LNCaP clone FGC (cell line): ENCODE data around the gene NRG3.

Source experiments
- DNase-seq: peaks from one replicate; pipeline ENCODE4 v3.0.0-alpha.2; 2011; ENCODE audit warnings: low read depth
- H3K4me3 ChIP-seq: 2 replicates; pipeline ENCODE4 v1.5.1; 2011; ENCODE audit warnings: mild to moderate bottlenecking, low read depth, low read length, control low read depth
- TF ChIP-seq, protein P1 (sequence below): IDR thresholded peaks from 2 replicates; pipeline ENCODE4 v1.5.1; 2012; ENCODE audit warnings: mild to moderate bottlenecking; ENCODE audit not compliant: control insufficient read depth, insufficient read depth; ENCODE audit errors: extremely low read depth

NRG3 gene

DNA sequence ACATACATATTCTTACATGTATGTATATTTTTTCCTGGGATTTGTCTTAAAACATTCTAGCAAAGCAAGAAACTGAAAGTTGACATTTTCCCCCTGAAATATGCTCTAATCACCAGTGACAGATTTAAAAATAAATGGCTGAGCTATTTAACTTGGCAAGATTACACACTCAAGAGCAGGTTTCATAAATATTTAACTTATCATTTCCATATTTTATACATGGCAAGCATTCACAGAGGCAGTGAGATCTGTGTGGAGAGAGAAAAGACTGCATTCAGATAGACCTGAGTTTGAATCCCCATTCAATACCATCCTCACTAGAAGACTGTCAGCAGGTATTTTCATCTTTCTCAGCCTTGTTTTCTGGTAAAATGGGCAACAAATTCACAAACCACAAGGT lies 1043.0 kb downstream of the NRG3 start:
- TF ChIP-seq, protein P1, sequence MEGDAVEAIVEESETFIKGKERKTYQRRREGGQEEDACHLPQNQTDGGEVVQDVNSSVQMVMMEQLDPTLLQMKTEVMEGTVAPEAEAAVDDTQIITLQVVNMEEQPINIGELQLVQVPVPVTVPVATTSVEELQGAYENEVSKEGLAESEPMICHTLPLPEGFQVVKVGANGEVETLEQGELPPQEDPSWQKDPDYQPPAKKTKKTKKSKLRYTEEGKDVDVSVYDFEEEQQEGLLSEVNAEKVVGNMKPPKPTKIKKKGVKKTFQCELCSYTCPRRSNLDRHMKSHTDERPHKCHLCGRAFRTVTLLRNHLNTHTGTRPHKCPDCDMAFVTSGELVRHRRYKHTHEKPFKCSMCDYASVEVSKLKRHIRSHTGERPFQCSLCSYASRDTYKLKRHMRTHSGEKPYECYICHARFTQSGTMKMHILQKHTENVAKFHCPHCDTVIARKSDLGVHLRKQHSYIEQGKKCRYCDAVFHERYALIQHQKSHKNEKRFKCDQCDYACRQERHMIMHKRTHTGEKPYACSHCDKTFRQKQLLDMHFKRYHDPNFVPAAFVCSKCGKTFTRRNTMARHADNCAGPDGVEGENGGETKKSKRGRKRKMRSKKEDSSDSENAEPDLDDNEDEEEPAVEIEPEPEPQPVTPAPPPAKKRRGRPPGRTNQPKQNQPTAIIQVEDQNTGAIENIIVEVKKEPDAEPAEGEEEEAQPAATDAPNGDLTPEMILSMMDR = no peak
- no peak for DNase-seq

DNA sequence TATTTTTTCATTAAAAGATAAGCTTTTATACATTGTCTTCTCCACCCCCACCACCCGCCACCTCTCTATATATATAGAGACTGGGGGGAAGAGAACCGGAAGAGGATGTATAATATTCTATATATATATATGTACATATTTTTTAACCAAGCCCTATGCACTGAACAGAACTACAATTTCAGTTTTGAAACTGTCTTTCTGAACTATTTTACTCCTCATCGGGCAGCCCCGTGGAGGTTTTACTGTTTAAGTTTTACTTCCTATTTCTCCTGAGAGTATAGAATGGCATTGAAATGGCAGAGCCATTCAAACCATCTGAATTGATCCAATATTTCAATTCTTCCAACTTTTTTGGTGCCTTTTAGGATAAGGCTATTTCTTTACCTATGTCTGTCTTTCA lies 1047.1 kb downstream of the NRG3 start:
- H3K4me3 ChIP-seq = no peak overlapping the region
- no peak for DNase-seq
- TF ChIP-seq, protein P1 = no peak

More for the DNA sequence above, 1043.0 kb downstream of the NRG3 start:
- H3K4me3 ChIP-seq = no peak overlapping the region

DNA sequence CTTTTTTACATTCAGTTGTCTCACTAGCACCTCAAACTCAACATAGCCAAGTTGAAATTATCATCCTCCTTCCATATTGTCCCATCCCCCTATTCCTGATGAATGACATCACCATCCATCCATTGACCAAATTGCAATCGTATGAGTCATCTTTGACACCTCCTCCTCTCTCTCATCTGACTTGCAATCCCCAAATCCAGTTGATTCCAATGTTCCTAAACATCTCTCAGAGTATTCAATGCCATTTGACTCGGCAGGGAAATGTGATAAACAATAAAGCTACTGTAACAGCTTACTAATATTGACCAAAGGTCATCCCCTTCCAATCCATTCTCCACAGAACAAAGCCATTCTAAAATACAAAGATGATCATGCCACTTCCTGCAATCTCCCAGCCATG lies 1047.8 kb downstream of the NRG3 start:
- DNase-seq = no peak
- H3K4me3 ChIP-seq = no peak overlapping the region
- TF ChIP-seq, protein P1 = no peak

DNA sequence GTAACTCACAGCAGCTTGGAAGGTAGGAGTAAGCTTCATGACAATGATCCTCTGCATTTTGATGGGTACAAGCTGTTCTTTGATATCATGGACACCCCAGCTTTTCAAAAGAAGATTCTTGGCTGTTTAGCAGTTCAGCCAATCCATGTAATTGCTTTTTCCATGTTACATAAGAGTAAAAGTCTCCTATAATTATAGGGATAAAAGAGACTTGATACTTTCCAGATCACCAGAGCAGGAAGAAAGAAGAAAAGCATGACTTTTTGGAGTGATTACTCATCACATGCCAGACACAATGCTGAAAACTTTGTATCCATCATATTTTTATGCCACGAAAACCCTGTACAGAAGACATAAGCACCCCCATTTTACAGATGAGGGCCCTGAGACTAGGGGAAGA lies 1049.7 kb downstream of the NRG3 start:
- DNase-seq = no peak
- no peak overlapping the region for H3K4me3 ChIP-seq

DNA sequence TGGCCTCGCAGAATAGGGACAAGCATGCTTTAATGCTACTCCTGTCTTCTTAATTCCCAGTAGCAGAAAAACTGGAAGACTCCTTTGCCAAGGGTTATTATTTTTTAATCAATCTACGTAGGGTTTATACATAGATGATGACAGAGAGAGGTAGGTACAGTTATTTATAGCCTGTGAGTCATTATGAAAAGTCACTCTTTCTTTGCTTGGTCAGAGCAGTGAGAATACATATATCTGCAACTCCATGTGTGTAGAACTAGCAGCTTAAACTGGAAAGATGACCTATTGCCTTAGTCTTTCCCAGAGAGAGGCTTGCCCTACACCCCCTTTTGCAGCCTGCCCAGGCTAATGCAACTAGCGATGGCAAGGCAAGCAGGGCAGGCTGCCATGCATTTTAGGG lies 1050.6 kb downstream of the NRG3 start:
- no peak overlapping the region for H3K4me3 ChIP-seq
- TF ChIP-seq, protein P1 = no peak
- DNase-seq = no peak

More for the DNA sequence above, 1049.7 kb downstream of the NRG3 start:
- TF ChIP-seq, protein P1 = no peak

DNA sequence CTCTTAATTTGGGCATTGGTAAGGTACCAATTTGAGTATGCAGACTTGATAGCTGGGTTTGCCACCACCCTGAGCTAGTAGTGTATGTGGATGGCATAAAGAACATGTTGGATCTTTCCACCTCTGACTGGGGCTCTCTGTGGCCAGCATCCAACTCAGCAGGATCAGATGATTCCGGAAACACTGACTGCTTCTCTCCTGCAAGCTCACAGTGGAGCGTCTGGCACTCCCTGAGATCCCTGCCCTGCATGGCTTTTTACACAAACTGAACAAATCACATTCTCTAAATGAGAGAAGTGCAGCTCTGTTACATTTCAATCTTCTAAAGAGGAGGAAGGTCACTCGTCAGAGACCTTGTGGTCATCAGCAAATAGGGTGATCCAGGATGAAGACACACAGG lies 1057.5 kb downstream of the NRG3 start:
- TF ChIP-seq, protein P1 = no peak
- no peak overlapping the region for H3K4me3 ChIP-seq
- no peak for DNase-seq

DNA sequence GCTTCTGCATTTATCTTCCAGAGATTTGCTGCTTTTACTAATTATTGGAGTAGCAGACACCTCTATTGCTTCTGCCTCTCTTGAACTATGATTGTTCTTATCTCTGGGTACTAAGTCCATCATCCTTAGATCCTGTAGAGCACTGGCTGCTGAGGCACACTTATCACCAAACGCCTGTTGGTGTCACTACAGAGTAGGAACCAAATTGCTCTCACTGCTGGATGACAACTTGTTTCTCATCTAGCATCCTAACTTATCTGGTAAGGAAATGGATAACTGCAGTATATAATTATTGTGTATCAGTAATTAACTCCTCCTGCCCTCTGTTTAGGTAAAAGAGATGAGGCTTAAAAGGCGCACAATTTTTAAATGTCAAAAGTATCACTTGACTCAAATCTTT lies 1059.4 kb downstream of the NRG3 start:
- TF ChIP-seq, protein P1 = peak; percentile 43
- peak; percentile 8 for DNase-seq
- no peak overlapping the region for H3K4me3 ChIP-seq
